Stimulated activated CD8-positive, alpha-beta memory T cell treated with anti-CD3 and anti-CD28 coated beads, Interleukin-4, amount 100 ng/mL, for 24 hours (primary cell): Measurements from ENCODE around the gene AK3.
A peak's percentile ranks its signal among the peaks of the same experiment; 100 is the strongest.
"Not testable (repeated sequence)": the region's sequence is repeated elsewhere in the genome, so short reads cannot be mapped to it uniquely, and the experiment has no call there.

Experiments
- DNase-seq: peaks from one replicate; pipeline ENCODE4 v3.0.0-alpha.2; 2020; ENCODE audit warnings: low read depth

The AK3 gene

DNA sequence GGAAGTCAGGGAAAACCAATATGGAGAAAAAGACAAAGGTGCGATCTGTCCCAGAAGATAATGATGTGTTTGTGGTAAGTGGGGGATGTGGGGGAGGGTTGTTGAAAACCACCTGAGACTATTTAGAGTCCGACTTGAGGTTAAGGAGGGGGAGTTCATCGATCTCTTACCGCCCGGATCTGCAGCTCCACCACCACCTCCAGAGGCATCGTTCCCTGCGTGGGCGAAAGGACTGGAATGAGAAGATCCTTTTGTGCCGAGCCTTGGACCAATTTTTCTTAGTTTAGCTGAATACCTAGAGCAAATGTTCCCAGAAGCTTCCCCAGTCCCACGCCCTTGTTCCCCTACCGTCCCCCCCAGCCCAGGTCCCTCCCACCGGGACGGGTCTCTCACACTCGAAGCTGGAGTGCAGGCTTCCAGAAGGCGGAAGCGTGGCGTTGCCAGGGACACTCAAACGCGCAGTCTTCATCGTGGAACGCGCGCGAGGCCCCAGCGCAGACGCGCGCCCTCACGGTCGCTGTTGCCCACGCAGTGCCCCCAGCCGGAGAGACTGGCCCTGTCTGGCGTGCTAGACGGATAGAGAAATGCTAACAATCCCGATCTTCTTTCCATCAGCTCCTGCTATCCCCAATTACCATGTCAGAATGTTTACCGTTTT lies 74.8 kb downstream of the AK3 start, which contains the start of gene SPATA6L:
Gene SPATA6L (minus strand): TSS at position 439 of the 658 bp plus-strand sequence. CDS start 230 bp downstream, at position 209.
- DNase-seq, result no peak

DNA sequence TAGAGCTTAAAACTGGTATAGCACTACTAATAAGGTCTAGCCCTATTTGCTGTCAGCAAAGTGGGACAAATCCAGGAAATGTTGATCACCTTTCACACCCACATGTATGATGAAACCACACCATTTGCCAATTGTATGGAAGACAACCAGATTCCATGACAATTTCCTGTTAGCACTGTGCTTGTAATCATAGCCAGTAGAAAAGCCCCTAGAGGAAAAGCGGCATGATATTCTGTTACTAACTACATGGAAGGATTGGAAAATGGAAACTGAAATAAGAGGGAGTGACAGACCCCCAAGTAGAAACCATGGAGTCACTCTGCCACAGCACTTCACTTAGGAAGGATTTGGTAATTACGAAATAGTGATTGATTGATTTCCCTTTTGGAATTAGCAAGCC lies 75.6 kb downstream of the AK3 start:
- no peak for DNase-seq

DNA sequence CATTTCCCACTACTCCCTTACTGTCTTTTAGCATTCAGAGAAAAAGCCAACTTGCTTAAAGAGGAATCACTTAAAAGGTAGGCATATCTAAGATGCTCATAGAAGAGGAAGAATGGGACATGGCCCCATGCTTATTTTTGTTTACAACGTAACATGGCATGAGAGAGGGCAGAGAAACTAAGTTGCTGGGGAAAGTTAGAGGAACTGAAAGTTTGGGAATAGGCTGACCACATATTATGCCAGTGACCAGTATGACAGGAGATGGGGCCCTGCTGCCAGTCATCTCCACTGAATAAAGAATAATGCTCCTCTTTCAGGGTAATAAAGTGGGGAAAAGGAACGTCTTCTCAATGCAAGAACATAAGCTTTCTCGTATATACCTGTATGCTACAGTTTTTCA lies 77.0 kb downstream of the AK3 start:
- DNase-seq, result no peak

DNA sequence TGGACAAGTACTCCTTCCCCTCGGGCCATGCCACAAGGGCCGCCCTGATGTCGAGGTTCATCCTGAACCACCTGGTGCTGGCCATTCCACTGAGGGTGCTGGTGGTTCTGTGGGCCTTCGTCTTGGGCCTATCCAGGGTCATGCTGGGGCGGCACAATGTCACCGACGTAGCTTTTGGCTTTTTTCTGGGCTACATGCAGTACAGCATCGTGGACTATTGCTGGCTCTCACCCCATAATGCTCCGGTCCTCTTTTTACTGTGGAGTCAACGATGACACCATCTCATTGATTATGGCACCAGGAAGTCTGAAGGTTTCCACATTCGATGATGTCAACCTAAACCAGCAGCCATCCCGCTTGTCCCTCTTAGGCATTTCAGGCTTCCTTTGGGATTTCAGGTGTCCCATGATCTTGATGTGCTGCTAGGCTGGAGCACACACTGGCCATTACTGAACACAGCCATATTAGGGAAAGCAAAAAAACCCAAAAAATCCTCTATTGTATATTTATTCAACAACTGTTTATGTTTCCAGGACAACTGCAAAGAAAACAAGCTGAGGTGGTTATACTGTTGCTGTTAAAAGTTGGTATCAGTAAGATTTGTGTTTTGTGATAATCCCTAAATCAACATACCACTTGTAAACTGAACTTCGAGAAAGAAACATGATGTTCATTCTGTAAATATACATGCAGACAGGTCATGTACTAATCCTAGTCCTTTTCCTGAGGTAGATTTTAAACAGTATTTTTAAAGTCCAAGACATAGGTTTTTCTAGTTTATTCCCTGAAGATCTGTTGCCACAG lies 77.8 kb downstream of the AK3 start:
- no peak for DNase-seq

DNA sequence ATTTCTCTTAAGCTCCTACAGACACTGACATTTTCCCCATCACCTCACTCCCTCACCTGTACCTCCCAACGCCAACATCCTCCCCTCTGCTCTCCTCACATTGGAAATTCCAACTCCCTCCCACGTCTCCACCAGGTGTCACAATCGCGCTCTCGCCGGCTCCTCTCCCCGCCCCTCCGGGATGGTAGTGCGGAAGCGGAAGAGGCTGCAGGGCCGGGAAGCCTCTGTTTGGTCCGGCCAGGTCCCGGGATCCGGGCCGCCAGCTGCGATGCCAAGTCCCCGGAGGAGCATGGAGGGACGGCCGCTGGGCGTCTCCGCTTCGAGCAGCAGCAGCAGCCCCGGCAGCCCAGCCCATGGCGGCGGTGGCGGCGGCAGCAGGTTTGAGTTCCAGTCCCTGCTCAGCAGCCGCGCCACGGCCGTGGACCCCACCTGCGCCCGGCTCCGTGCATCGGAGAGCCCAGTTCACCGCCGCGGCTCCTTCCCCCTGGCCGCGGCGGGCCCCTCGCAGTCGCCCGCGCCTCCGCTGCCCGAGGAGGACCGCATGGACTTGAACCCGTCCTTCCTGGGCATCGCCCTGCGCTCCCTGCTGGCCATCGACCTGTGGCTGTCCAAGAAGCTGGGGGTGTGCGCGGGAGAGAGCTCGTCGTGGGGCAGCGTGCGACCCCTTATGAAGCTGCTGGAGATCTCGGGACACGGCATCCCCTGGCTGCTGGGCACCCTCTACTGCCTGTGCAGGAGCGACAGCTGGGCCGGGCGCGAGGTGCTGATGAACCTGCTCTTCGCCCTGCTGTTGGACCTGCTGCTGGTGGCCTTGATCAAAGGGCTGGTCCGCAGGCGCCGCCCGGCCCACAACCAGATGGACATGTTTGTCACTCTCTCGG lies 78.7 kb downstream of the AK3 start, which contains the start of gene PLPP6:
Gene PLPP6 (plus strand): TSS at position 187 of the 881 bp plus-strand sequence. CDS start 82 bp downstream, at position 269.
- peak; percentile 56 for DNase-seq

DNA sequence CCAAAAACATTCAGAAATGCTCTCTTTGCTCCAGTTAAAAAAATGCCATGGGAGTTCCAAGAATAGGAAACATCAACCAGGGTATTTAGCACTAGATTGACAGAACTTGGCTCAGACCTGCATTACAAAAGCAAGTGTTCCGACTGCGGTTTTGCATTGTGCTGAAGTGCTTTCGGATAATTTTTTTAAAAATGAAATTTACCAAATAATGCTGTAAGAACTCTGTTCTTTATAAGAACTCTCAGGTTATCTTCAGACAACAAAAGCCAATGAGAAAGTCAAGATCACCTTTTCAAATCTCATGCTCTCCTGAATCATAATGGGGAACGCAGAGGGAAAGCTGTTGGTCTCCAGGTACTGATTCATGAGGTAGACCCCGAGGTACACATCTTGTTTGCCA lies 79.4 kb downstream of the AK3 start:
- no peak for DNase-seq

DNA sequence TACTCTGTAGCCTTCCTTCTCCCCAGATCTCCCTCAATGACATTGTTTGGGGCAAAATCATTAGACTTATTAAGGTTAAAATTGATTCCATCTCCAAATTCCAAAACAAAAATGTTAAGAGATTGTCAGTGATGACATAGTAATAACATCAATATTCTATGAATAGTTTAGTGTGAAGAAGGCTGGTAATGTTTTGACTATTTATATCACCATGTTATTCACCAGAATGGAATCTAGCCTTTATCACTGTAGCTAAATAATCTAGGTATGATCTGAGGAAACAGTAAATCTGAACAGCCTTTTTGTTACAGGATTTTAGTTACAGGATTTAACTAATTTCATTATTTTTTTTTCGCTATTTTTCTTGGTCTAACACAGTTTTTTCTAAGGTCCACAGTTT lies 79.8 kb downstream of the AK3 start:
- DNase-seq, result no peak

DNA sequence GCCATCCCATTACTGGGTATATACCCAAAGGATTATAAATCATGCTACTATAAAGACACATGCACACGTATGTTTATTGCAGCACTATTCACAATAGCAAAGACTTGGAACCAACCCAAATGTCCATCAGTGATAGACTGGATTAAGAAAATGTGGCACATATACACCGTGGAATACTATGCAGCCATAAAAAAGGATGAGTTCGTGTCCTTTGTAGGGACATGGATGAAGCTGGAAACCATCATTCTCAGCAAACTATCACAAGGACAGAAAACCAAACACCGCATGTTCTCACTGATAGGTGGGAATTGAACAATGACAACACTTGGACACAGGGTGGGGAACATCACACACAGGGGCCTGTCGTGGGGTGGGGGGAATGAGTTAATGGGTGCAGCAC lies 80.3 kb downstream of the AK3 start:
- not testable (repeated sequence) for DNase-seq
